H1 (cell line): ENCODE results near the gene VSTM2B.
"Not testable (repeated sequence)": the region's sequence is repeated elsewhere in the genome, so short reads cannot be mapped to it uniquely, and the experiment has no call there.

Experiments used
- KDM1A ChIP-seq: fragments of 200-600, 300-600 bp; sonication (generic); IDR thresholded peaks from 2 replicates; pipeline ENCODE4 v1.7.1; 2016; ENCODE audit warnings: mild to moderate bottlenecking, low read length, borderline replicate concordance
- MAX ChIP-seq: IDR thresholded peaks from 2 replicates; pipeline ENCODE4 v1.6.1; 2012; ENCODE audit warnings: inconsistent platforms
- SP2 ChIP-seq: IDR thresholded peaks from 2 replicates; pipeline ENCODE4 v1.6.1; 2012; ENCODE audit warnings: mild to moderate bottlenecking, low read length, inconsistent platforms
- TF ChIP-seq, protein P1 (sequence below): IDR thresholded peaks from 2 replicates; pipeline ENCODE4 v1.6.1; 2012; ENCODE audit warnings: low read length, inconsistent platforms

GRCh38 chr19:29486961-29487360 lies 38.8 kb upstream of the VSTM2B start:
- TF ChIP-seq, protein P1, sequence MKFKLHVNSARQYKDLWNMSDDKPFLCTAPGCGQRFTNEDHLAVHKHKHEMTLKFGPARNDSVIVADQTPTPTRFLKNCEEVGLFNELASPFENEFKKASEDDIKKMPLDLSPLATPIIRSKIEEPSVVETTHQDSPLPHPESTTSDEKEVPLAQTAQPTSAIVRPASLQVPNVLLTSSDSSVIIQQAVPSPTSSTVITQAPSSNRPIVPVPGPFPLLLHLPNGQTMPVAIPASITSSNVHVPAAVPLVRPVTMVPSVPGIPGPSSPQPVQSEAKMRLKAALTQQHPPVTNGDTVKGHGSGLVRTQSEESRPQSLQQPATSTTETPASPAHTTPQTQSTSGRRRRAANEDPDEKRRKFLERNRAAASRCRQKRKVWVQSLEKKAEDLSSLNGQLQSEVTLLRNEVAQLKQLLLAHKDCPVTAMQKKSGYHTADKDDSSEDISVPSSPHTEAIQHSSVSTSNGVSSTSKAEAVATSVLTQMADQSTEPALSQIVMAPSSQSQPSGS: not testable (repeated sequence)
- not testable (repeated sequence) for TF ChIP-seq MAX, KDM1A, SP2
